Endometrial microvascular endothelial cells (primary cell): ENCODE data around the gene ST3GAL4. TPM values are rescaled to one million over a fixed set of nuclear protein-coding genes. Genes with fewer than 3 reads are reported as not detected.

Experiments
- in situ Hi-C: cut with HindIII; loops from 2 replicates; pipeline ENCODE4 v1.10.0; 2017; ENCODE audit warnings: low sequenced_read_pairs, low pct_unique_long_range_greater_than_20kb; ENCODE audit errors: inconsistent ontology term
- total RNA-seq: library from RNA; depleted of rRNA; stranded (reverse); fragments of >200 nt; gene quantifications from one replicate; pipeline ENCODE4 v1.2.3, GENCODE V29; 2015; ENCODE audit errors: inconsistent ontology term

ST3GAL4 gene
- total RNA-seq, 1 donor from 2014 or later, result 33.8 TPM

DNA sequence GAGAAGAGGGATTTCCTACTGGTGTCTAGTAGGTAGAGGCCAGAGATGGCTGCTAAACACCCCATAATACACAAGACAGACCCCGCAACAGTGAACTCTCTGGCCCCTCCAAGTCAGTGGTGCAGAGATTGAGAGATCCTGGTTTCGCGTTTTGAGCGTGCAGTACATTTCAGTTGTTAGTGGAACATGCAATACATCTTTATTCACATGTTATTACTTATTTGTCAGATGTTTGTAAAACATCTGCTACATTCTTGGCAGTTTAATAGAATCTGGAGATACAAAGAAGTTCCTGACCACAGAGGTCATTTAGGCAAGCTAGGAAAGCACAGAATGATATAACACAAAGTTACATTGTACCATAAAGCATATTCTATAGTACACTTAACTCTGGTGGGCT lies 41.5 kb downstream of the ST3GAL4 start:
- in situ Hi-C loops, result no loop called here

GRCh38 chr11:126398296-126398695 lies 42.8 kb downstream of the ST3GAL4 start:
- in situ Hi-C loops, result no loop called here

GRCh38 chr11:126398721-126399120 lies 43.2 kb downstream of the ST3GAL4 start:
- in situ Hi-C loops, result no loop called here

GRCh38 chr11:126400019-126400418 lies 44.5 kb downstream of the ST3GAL4 start:
- in situ Hi-C loops, result no loop called here

DNA sequence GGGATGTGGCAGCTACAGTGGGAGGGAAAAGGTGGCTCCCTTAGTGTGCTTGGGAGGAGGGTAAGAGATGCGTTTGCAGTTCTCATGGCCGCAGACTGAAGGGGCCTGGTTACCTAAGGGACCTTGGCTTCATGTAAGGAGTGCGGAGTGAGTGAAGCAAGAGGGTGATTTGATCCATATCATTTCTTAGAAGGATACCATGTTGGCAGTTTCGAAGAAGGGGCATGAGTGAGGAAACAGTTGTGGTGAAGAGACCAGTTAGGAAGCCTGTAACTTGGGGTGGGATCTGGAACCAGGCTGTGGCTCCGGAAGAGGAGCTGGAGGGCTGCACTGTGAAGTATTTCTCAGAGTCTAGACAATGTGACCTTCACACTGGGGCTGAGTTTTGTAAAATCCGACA lies 45.0 kb downstream of the ST3GAL4 start:
- in situ Hi-C loops, result no loop called here

GRCh38 chr11:126403022-126403581 lies 47.6 kb downstream of the ST3GAL4 start:
- in situ Hi-C loops, result no loop called here

- in situ Hi-C loops, result no loop called here
Measured at GRCh38 chr11:126403658-126404057, 48.2 kb downstream of the ST3GAL4 start.

- in situ Hi-C loops, result no loop called here
Measured at GRCh38 chr11:126404367-126404766, 48.9 kb downstream of the ST3GAL4 start.

GRCh38 chr11:126405374-126405773 lies 49.9 kb downstream of the ST3GAL4 start:
- in situ Hi-C loops, result no loop called here

DNA sequence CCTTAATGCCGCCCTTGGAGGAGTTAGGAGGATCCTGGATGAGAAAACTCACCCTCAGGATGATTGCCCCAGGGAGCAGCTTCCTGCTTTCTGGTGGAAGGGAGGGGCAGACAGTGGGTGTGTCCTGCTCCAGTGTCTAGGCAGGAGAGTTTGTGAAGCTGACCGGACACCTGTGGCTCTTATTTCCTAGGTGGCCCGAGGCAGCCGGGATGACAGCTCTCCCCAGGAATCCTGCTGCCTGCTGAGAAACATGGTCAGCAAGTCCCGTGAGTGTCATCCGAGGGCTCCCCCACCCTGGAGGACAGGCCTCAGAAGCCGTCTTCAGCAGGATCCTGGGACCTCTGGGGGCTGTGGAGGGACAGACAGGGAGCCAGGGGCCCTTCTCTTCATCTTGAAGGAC lies 50.4 kb downstream of the ST3GAL4 start:
- in situ Hi-C loops, result no loop called here

DNA sequence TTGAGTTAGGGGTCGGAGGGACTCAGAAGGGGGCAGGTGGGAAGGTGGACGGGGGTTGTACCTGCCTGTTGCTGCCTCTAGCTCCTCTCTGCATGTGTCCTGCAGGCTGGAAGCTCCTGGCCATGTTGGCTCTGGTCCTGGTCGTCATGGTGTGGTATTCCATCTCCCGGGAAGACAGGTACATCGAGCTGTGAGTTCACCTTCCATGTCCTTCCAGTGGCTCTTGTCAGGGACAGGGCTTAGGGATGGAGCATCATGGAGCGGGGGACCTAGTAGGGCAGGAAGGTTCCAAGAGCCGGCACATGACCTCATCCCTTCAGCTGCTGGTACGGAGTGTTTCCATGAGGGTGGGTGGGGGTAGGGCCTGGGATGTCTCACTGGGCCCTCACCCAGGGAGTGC lies 50.9 kb downstream of the ST3GAL4 start:
- in situ Hi-C loops, result no loop called here

DNA sequence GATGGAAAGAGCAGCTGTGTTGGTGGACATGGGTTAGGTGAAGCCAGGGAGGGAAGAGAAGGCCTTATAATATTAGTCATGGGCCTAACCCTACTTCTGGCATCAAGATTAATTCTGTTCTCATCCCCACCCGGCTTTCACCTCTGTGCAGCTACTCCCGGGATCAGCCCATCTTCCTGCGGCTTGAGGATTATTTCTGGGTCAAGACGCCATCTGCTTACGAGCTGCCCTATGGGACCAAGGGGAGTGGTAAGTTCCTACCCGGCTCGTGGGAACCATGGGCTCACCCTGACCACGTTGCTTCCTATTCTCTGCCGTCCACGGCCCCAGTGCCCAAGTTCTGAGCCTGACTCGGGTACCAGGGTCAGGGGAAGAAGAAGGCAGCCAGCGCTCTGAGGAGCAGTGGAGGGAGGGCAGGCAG lies 51.6 kb downstream of the ST3GAL4 start:
- in situ Hi-C loops, result no loop called here

DNA sequence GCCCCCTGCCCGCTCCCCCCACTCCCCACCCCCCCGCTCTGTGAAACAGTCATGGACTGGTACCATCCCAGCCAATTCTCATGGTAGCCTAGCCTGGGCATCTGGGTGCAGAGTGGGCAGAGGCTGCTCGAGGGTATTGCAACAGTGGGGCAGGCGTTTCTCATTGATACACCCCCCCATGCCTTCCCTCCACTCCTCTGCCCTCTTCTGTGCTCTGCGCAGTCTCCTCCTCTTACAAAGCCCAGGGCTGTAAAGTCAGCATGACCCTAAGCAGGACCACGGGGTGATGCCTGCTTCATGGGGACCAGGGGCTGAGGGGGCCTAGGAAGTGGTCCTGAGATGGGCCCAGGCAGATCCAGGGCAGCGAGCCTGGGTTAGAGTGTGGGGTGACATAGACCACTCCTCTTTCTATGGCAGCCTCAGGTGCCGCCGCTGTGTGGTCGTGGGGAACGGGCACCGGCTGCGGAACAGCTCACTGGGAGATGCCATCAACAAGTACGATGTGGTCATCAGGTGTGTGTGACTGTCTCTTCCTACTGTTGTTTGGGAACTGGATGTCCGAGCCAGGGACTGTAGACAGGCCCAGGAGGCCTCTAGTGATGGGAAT lies 52.3 kb downstream of the ST3GAL4 start:
- in situ Hi-C loops, result no loop called here

GRCh38 chr11:126408496-126408895 lies 53.0 kb downstream of the ST3GAL4 start:
- in situ Hi-C loops, result no loop called here

DNA sequence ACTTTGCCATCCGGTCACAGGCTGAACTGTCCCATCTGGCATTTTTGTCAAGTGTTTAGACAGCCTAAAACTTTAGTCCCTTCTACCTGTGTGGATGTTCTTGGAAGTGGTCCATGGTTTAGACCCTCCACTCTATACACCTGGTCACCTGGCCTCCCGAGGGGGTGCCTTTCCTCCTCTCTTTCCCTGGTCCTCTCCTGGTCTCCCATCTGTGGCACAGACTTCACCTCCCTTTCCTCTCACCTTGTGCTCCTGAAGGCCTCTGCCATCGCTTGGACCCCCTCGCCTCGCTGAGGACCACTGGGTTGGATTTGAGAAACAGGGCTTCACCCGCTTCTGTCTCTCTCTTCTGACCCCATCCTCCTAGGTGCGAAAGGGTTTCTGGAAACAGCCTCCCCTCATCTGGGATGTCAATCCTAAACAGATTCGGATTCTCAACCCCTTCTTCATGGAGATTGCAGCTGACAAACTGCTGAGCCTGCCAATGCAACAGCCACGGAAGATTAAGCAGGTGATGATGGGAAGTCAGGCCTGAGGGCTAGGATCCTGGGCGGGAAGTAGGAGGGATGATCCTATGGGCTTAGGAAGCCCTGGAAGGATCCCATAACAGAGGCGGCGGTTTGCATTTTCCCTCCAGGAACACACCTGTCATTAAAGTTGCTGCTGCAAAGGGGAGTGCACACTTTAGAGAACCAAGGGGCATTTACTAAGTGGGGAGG lies 53.6 kb downstream of the ST3GAL4 start:
- in situ Hi-C loops, result no loop called here

GRCh38 chr11:126409620-126409985 lies 54.1 kb downstream of the ST3GAL4 start:
- in situ Hi-C loops, result no loop called here

DNA sequence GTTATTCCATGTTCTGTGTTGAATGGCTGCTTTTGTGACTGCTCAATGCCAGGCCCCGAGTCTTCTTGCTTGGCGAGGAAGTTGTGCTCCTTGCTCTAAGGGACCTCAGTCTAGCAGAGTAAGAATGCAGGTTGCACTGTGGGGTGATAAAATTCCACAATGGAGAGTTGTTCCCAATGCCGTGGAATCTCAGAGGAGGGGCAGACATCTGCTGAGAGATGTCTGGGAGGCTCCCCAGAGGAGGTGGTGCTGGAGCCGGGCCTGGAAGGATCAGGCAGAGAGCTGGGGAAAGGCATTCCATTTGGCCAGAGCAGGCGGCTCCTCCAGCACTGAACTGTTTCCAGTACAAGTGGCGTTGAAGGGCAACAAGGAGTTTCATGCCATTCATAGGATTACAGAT lies 55.2 kb downstream of the ST3GAL4 start:
- in situ Hi-C loops, result no loop called here

DNA sequence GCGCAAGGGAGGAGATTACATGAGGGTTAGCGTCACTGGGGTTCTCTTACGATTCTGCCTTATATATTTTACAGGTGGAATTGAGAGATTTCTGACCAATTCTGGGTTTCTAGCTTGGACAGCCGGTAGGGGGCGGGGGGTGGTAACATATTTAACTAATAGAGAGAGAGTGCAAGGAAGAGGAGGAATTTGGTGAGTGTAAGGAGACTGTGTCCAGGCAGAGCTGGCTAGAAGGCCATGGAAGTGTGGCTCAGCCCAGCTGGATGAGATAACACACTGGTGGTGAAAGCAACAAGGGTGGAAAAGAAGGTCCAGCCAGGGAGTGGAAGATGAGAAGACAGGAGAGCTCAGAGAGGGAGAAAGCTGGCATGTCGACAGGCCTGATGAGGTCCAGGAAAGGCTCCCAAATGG lies 56.5 kb downstream of the ST3GAL4 start:
- in situ Hi-C loops, result no loop called here

DNA sequence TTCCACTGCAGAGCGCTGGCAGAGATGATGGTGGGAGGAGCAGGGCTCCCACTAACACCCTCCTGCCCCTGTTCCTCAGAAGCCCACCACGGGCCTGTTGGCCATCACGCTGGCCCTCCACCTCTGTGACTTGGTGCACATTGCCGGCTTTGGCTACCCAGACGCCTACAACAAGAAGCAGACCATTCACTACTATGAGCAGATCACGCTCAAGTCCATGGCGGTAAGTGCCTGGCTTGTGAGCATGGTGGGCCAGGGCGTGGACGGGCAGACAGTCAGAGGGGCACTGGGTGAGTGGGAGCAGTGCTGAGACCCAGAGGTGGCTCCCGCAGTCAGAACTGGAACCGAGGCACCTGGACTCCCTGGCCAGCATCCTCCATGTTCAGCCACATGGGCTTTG lies 57.9 kb downstream of the ST3GAL4 start:
- in situ Hi-C loops, result no loop called here

DNA sequence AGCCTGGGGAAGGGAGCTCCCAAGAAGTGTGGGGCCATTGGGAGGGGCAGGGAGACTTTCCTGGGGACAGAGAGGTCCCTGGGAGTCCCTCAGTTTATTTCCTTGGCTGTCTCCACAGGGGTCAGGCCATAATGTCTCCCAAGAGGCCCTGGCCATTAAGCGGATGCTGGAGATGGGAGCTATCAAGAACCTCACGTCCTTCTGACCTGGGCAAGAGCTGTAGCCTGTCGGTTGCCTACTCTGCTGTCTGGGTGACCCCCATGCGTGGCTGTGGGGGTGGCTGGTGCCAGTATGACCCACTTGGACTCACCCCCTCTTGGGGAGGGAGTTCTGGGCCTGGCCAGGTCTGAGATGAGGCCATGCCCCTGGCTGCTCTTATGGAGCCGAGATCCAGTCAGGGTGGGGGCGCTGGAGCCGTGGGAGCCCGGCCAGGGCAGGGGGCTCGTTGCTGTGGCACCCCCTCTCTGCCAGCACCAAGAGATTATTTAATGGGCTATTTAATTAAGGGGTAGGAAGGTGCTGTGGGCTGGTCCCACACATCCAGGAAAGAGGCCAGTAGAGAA lies 58.4 kb downstream of the ST3GAL4 start:
- in situ Hi-C loops, result no loop called here
